GM23338 (cell line): ENCODE data around the gene PCDH1. TPM values are rescaled to one million over a fixed set of nuclear protein-coding genes. Genes with fewer than 3 reads are reported as not detected.

Experiments
- ATAC-seq: fragments of 200-7000 bp; cut with Tn5 transposase; 3 replicates; pipeline ENCODE4 v1.9.1; 2020
- DNase-seq: peaks from one replicate; pipeline ENCODE4 v3.0.0-alpha.2; 2015; ENCODE audit warnings: low spot score
- H2AFZ ChIP-seq: fragments of 200-600 bp; sonication (generic); 2 replicates; pipeline ENCODE4 v1.8.0; 2016; ENCODE audit warnings: antibody characterized with exemption, mild to moderate bottlenecking, moderate library complexity
- H3F3A ChIP-seq: fragments of 200-600 bp; sonication (generic); replicated peaks from 2 replicates; pipeline ENCODE4 v1.8.0; 2017; ENCODE audit warnings: antibody characterized with exemption, mixed run types, low read depth
- H3K27ac ChIP-seq: fragments of 200-600 bp; sonication (generic); 2 replicates; pipeline ENCODE4 v1.6.1; 2016; ENCODE audit warnings: low read depth
- H3K27me3 ChIP-seq: fragments of 200-600 bp; sonication (generic); 2 replicates; pipeline ENCODE4 v1.8.0; 2016; ENCODE audit warnings: mild to moderate bottlenecking, mixed run types, moderate library complexity; ENCODE audit not compliant: insufficient read depth
- H3K36me3 ChIP-seq: fragments of 200-600 bp; sonication (generic); 2 replicates; pipeline ENCODE4 v1.8.0; 2016; ENCODE audit warnings: mild to moderate bottlenecking; ENCODE audit not compliant: insufficient read depth
- H3K4me1 ChIP-seq: fragments of 200-600 bp; sonication (generic); 2 replicates; pipeline ENCODE4 v1.8.0; 2016; ENCODE audit warnings: mild to moderate bottlenecking, moderate library complexity; ENCODE audit not compliant: insufficient read depth
- H3K4me2 ChIP-seq: fragments of 200-600 bp; sonication (generic); 2 replicates; pipeline ENCODE4 v1.7.1; 2017; ENCODE audit warnings: mixed run types
- H3K4me3 ChIP-seq: fragments of 200-600 bp; sonication (generic); 2 replicates; pipeline ENCODE4 v1.6.1; 2016; ENCODE audit warnings: mixed run types
- H3K79me2 ChIP-seq: fragments of 200-600 bp; sonication (generic); replicated peaks from 2 replicates; pipeline ENCODE4 v1.8.0; 2017; ENCODE audit warnings: mild to moderate bottlenecking; ENCODE audit not compliant: insufficient read depth
- H3K9me2 ChIP-seq: fragments of 200-600 bp; sonication (generic); 2 replicates; pipeline ENCODE4 v1.8.0; 2017; ENCODE audit not compliant: insufficient read depth
- H4K20me1 ChIP-seq: fragments of 200-600 bp; sonication (generic); replicated peaks from 2 replicates; pipeline ENCODE4 v1.8.0; 2017; ENCODE audit warnings: mild to moderate bottlenecking; ENCODE audit not compliant: insufficient read depth
- H3K27ac Mint-ChIP-seq: 2 replicates; pipeline ENCODE4 v1.8.0; 2020; ENCODE audit warnings: inconsistent platforms, mild to moderate bottlenecking, moderate library complexity, mixed read lengths
- H3K27me3 Mint-ChIP-seq: 3 replicates; pipeline ENCODE4 v1.8.0; 2022; ENCODE audit warnings: low read depth, mild to moderate bottlenecking, moderate library complexity, mixed read lengths, inconsistent platforms; ENCODE audit not compliant: insufficient read depth, poor library complexity
- H3K36me3 Mint-ChIP-seq: 3 replicates; pipeline ENCODE4 v1.8.0; 2021; ENCODE audit warnings: low read depth, mild to moderate bottlenecking, inconsistent platforms, moderate library complexity, mixed read lengths
- H3K4me1 Mint-ChIP-seq: 3 replicates; pipeline ENCODE4 v1.8.0; 2020; ENCODE audit warnings: mild to moderate bottlenecking, inconsistent platforms, mixed read lengths
- H3K4me3 Mint-ChIP-seq: 3 replicates; pipeline ENCODE4 v1.8.0; 2021; ENCODE audit warnings: moderate library complexity, mild to moderate bottlenecking, inconsistent platforms, mixed read lengths
- H3K9me3 Mint-ChIP-seq: 3 replicates; pipeline ENCODE4 v1.8.0; 2020; ENCODE audit warnings: moderate library complexity, mild to moderate bottlenecking, inconsistent platforms, mixed read lengths
- CREB1 ChIP-seq: fragments of 250-450 bp; sonication (Bioruptor Pico); IDR thresholded peaks from 2 replicates; pipeline ENCODE4 v1.5.0; 2020; ENCODE audit warnings: low read depth, mild to moderate bottlenecking, moderate library complexity
- CTCF ChIP-seq, 2 experiments: fragments of 200-600 bp in 1 of 2; sonication (generic) in 1 of 2; conservative IDR thresholded peaks; 2 replicates each; pipeline versions ENCODE4 v1.5.1 to v1.6.1; 2016 to 2017; ENCODE audit warnings: antibody characterized with exemption in 2 of 2, low read depth in 2 of 2, mild to moderate bottlenecking in 2 of 2, moderate library complexity in 1 of 2
- ETS1 ChIP-seq: IDR thresholded peaks from 2 replicates; pipeline ENCODE4 v1.6.1; 2016; ENCODE audit warnings: antibody characterized with exemption
- EZH2 ChIP-seq: fragments of 200-600 bp; sonication (generic); IDR thresholded peaks from one replicate; pipeline ENCODE4 v1.8.0; 2017; ENCODE audit warnings: antibody characterized with exemption, mild to moderate bottlenecking, low read depth; ENCODE audit not compliant: unreplicated experiment
- EZH2phosphoT487 ChIP-seq: fragments of 200-600 bp; sonication (generic); IDR thresholded peaks from one replicate; pipeline ENCODE4 v1.8.1; 2018; ENCODE audit warnings: antibody characterized with exemption; ENCODE audit not compliant: unreplicated experiment
- JUNB ChIP-seq: IDR thresholded peaks from one replicate; pipeline ENCODE4 v1.6.1; 2016; ENCODE audit warnings: antibody characterized with exemption; ENCODE audit not compliant: unreplicated experiment
- NANOG ChIP-seq: IDR thresholded peaks from 2 replicates; pipeline ENCODE4 v1.6.1; 2016; ENCODE audit warnings: antibody characterized with exemption, borderline replicate concordance
- POLR2AphosphoS5 ChIP-seq: IDR thresholded peaks from 2 replicates; pipeline ENCODE4 v1.6.1; 2016; ENCODE audit warnings: antibody characterized with exemption, low read depth
- REST ChIP-seq: IDR thresholded peaks from one replicate; pipeline ENCODE4 v1.6.1; 2018; ENCODE audit warnings: antibody characterized with exemption; ENCODE audit not compliant: unreplicated experiment
- STAT1 ChIP-seq: IDR thresholded peaks from one replicate; pipeline ENCODE4 v1.6.1; 2016; ENCODE audit warnings: antibody characterized with exemption; ENCODE audit not compliant: unreplicated experiment
- ZNF114 ChIP-seq: fragments of 250-450 bp; sonication (Bioruptor Pico); IDR thresholded peaks from 2 replicates; pipeline ENCODE4 v1.5.0; 2020; ENCODE audit warnings: mild to moderate bottlenecking, moderate library complexity
- ZNF331 ChIP-seq: fragments of 250-450 bp; sonication (Bioruptor Pico); IDR thresholded peaks from 2 replicates; pipeline ENCODE4 v1.5.0; 2020; ENCODE audit warnings: low read depth, mild to moderate bottlenecking, moderate library complexity
- ZNF462 ChIP-seq: fragments of 250-450 bp; sonication (Bioruptor Pico); IDR thresholded peaks from 2 replicates; pipeline ENCODE4 v1.5.0; 2020; ENCODE audit warnings: mild to moderate bottlenecking, moderate library complexity
- polyA plus RNA-seq: library from polyadenylated mRNA; unstranded; fragments of >200 nt; fragmentation: Nextera tagmentation; extraction: Ambion mirVana; gene quantifications from 2 replicates; pipeline ENCODE4 v1.2.1, GENCODE V29; 2016
- total RNA-seq: library from RNA; depleted of rRNA; stranded (reverse); fragments of >200 nt; shearing (Covaris generic); gene quantifications from 2 replicates; pipeline ENCODE4 v1.2.3, GENCODE V29; 2014

PCDH1 gene
- total and polyA plus RNA-seq, 2 experiments from 2014 or later: 26.2 to 183 TPM

GRCh38 chr5:141855265-141856036, 22.8 kb downstream of the PCDH1 start:
- peaks cover 10% of the 10 kb centered on the region; the same call in 1 of the 2 replicates for H3K36me3 ChIP-seq
- no peak overlapping the region; the same call in 2 of the 3 replicates for H3K4me3 Mint-ChIP-seq
- no peak overlapping the region for H3K4me3 ChIP-seq
- peaks cover 16% of the 10 kb centered on the region for H3K27me3 Mint-ChIP-seq
- peaks cover 51% of the 10 kb centered on the region for H3K36me3 Mint-ChIP-seq
- H3K27ac Mint-ChIP-seq: no peak overlapping the region
- H3K27me3 ChIP-seq: no peaks in the 10 kb centered on the region
- no peak overlapping the region for H3K4me2 ChIP-seq
- no peak overlapping the region for H2AFZ ChIP-seq
- peaks cover 49% of the 10 kb centered on the region for H3K4me1 ChIP-seq
- peaks cover 26% of the 10 kb centered on the region; the same call in 1 of the 2 replicates for H3F3A ChIP-seq
- H4K20me1 ChIP-seq: no peaks in the 10 kb centered on the region
- H3K4me1 Mint-ChIP-seq: peaks cover 70% of the 10 kb centered on the region
- DNase-seq (no peak), ATAC-seq (no peak)
- no peaks in the 10 kb centered on the region for H3K9me2 ChIP-seq
- no peaks in the 10 kb centered on the region for H3K9me3 Mint-ChIP-seq
- TF ChIP-seq ZNF462 (CRISPR knock-in tag) (no peak), ZNF331 (CRISPR knock-in tag) (no peak), STAT1 (no peak), EZH2 (no peak), CTCF (conservative IDR thresholded peaks at IDR 0.05; ENCODE audit: low read depth in 2 of 2) (no peak), REST (no peak), ETS1 (no peak), EZH2phosphoT487 (no peak), ZNF114 (no peak), POLR2AphosphoS5 (no peak), CREB1 (CRISPR knock-in tag) (no peak), NANOG (no peak), JUNB (no peak)
- H3K79me2 ChIP-seq: peaks cover 23% of the 10 kb centered on the region; the same call in 1 of the 2 replicates
- H3K27ac ChIP-seq: no peak overlapping the region
